ENCODE results near the gene ANKRD9. TPM values are rescaled to one million over a fixed set of nuclear protein-coding genes. Genes with fewer than 3 reads are reported as not detected.

The ANKRD9 gene
- total and polyA plus RNA-seq, 7 donors: 9.6 to 36.0 (median 16.4) TPM

DNA sequence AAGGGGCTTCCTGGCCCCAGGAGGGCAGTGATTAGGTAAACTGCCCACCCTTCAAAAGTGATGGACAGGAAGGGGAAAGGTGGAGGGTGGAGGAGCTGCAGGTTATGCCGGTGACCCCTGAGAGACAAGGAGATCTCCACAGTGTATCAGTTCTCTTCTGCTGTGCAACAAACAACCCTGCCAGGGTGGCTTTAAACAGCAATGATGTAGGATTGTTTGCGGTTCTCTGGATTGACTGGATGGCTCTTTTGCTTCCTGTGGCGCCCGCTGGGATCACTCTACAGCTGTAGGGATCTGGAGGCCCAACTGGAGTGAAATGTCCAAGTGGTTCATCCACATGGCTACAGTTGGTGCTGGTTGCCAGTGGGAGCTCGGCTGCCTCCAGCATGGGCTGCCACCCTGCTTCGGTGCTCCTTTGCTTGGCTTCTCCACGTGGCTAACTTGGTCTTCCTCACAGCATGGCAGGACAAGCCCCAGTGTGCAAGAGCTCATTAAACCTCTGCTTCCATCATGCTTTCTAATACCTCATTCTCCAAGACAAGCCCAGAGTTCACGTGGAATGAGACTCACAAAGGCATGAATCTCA is 8.6 kb upstream of the ANKRD9 start:
- no peak overlapping the region for H3K4me3 ChIP-seq
- H3K9me3 ChIP-seq: no peaks in the 10 kb centered on the region
- no peaks in the 10 kb centered on the region for H3K27me3 ChIP-seq
- intact Hi-C loops (cut with DNase I): no loop called here
- WGBS, 2 donors: 89 to 90% methylated on average over 8 of the region's 8 CpGs
- DNase-seq: no peak
- H3K27ac ChIP-seq: peak overlapping the region in 1 of 4 donors; percentile 51
- peaks cover 0 to 15% (median 7%) of the 10 kb centered on the region in 4 donors for H3K4me1 ChIP-seq
- TF ChIP-seq POLR2AphosphoS5 (IDR thresholded peaks at IDR 0.05): no peak
- no peak for TF ChIP-seq POLR2A (IDR thresholded peaks at IDR 0.05)
- no peak for TF ChIP-seq EP300 (IDR thresholded peaks at IDR 0.05)
- TF ChIP-seq, protein P1, sequence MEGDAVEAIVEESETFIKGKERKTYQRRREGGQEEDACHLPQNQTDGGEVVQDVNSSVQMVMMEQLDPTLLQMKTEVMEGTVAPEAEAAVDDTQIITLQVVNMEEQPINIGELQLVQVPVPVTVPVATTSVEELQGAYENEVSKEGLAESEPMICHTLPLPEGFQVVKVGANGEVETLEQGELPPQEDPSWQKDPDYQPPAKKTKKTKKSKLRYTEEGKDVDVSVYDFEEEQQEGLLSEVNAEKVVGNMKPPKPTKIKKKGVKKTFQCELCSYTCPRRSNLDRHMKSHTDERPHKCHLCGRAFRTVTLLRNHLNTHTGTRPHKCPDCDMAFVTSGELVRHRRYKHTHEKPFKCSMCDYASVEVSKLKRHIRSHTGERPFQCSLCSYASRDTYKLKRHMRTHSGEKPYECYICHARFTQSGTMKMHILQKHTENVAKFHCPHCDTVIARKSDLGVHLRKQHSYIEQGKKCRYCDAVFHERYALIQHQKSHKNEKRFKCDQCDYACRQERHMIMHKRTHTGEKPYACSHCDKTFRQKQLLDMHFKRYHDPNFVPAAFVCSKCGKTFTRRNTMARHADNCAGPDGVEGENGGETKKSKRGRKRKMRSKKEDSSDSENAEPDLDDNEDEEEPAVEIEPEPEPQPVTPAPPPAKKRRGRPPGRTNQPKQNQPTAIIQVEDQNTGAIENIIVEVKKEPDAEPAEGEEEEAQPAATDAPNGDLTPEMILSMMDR (IDR thresholded peaks at IDR 0.05): no peak
- H3K36me3 ChIP-seq: no peaks in the 10 kb centered on the region

DNA sequence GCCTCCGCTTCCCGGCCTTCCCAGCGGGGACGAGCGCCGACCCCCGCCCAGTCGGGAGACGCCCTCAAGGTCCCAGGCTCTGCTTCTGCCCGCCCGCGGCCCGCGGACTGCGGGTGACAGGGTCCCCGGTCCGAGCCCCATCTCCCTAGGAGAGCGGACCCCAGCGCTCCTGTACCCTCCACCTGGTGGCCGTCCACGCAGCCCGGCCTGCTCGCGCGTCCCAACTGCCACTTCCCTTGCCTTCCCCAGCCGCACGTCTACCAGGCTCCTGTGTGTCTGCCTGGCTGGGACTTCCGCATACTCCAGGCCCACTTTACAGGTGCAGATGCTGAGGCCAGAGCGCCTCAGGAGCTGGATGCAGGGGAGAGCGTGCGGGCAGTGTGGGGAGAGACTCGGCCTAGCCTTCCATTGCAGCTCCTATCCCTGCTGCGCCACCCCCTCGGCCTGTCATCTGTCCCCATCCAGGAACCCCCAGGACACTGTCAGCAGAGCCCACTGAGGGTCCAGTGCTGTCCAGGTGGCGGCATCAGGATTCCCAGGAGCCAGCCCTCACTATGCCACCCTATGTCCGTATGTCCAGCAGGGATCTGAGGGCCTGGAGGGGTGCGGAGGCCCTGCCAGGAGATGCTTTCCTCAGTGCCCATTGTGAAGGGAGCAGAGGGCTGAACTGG is 8.0 kb upstream of the ANKRD9 start:
- peak; percentile 68 for DNase-seq
- TF ChIP-seq EP300 (IDR thresholded peaks at IDR 0.05) (no peak), POLR2A (IDR thresholded peaks at IDR 0.05) (no peak), POLR2AphosphoS5 (IDR thresholded peaks at IDR 0.05) (no peak)
- TF ChIP-seq, protein P1 (IDR thresholded peaks at IDR 0.05): no peak
- peak overlapping the region; percentile 51 to 78 (median 74) for H3K27ac ChIP-seq
- H3K27me3 ChIP-seq: no peaks in the 10 kb centered on the region
- H3K4me1 ChIP-seq: peaks cover 0 to 15% (median 7%) of the 10 kb centered on the region in 4 donors
- H3K36me3 ChIP-seq: no peaks in the 10 kb centered on the region
- no peaks in the 10 kb centered on the region for H3K9me3 ChIP-seq
- WGBS, 2 donors: 20 to 29% methylated on average over 37 of the region's 37 CpGs
- intact Hi-C loops (cut with DNase I): no loop called here
- peak overlapping the region; percentile 52 to 99 (median 78) for H3K4me3 ChIP-seq

DNA sequence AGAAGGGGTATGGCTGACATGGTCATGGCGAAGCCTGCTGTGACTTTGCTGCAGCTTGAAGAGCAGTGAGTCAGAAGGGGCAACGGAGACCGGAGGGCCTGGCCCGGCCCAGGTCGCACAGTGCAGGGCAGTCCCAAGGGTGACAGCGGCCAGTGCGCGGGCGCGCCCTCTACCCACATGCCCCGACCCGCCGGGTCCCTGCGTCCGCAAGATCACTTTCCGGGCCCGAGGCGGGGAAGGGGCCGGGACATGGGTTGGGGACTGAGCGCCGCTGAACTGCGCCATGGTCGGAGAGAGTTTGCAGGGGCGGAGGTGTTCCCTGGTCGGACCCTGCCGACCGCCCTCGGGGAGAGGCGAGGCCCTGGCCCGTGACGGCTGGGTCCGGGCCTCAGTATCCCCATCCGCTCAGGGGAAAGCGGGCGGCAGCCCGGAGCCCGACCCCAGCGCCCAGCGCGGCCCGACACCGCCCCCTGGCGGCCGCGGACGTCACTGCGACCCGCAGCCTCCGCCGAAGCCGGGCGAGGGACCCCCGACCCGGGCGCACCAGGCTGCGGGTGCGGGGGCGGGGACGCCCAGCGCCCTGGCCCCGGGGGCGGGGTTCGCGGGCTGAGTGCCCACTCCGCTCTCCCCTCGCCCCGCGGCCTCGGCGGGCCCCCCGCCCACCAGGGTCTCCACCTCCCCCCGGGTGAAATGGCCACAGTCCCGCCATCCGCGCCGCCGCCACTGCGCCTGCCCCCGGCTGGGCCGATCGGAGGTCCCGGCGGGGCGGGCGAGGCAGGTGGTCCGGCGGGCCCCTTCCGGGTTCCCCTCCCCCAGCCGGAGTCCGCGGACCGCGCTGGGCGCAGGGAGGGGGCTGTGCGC is 7.2 kb upstream of the ANKRD9 start:
- Histone ChIP-seq H3K36me3 (no peaks in the 10 kb centered on the region), H3K4me3 (peak overlapping the region; percentile 52 to 99 (median 78)), H3K9me3 (no peaks in the 10 kb centered on the region), H3K27ac (peak overlapping the region; percentile 51 to 78 (median 74)), H3K4me1 (peaks cover 0 to 15% (median 7%) of the 10 kb centered on the region in 4 donors), H3K27me3 (no peaks in the 10 kb centered on the region)
- DNase-seq: peak; percentile 78
- whole genome bisulfite sequencing, 2 donors: 1% methylated on average over 95 of the region's 95 CpGs
- intact Hi-C loops (cut with DNase I): loop anchor here (1.0 kb wide), 1 partner anchor 78 kb away; no protein-coding TSS in a partner anchor
- TF ChIP-seq, protein P1 (IDR thresholded peaks at IDR 0.05): peak in 3 of 4 experiments; percentile 25 to 96 (median 40)
- no peak for TF ChIP-seq POLR2AphosphoS5 (IDR thresholded peaks at IDR 0.05)
- TF ChIP-seq EP300 (IDR thresholded peaks at IDR 0.05): no peak
- TF ChIP-seq POLR2A (IDR thresholded peaks at IDR 0.05): no peak

DNA sequence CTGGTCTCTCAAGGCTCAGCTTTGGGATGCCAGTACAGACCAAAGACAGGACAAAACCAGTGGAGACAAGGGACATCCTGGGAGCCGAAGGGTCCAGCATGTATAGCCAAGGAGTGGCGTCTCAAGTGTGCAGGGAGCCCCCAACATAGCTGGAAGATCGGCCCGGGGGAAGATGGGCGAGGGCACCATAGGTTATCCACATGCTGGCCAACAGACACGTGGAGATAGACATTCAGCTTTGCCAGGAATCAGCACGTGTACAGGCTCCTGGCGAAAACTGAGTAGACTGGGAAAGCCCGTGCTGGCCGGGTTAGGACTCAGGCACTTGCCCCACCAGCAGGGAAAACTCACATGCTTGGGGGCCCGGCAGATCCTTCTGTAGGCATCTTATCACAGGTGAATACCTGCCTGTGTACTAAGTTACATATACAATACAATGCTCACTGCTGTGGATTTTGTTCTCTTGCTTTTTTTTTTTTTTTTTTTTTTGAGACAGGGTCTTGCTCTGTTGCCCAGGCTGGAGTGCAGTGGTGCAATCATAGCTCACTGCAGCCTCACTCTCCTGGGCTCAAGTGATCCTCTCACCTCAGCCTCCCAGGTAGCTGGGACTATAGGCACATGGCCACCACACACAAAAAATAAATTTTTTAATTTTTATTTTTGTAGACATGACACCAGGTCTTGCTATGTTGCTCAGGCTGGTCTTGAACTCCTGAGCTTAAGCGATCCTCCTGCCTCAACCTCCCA is 5.6 kb upstream of the ANKRD9 start:
- intact Hi-C loops (cut with DNase I): loop anchor here (5.0 kb wide), 2 partner anchors 153 to 193 kb away; partner anchors contain the start of genes CINP and TECPR2
- DNase-seq: no peak
- no peak for TF ChIP-seq EP300 (IDR thresholded peaks at IDR 0.05)
- TF ChIP-seq, protein P1 (IDR thresholded peaks at IDR 0.05): no peak
- no peak for TF ChIP-seq POLR2A (IDR thresholded peaks at IDR 0.05)
- no peak for TF ChIP-seq POLR2AphosphoS5 (IDR thresholded peaks at IDR 0.05)
- H3K4me1 ChIP-seq: peaks cover 0 to 21% (median 10%) of the 10 kb centered on the region in 4 donors
- no peaks in the 10 kb centered on the region for H3K9me3 ChIP-seq
- no peaks in the 10 kb centered on the region for H3K27me3 ChIP-seq
- 92 to 93% methylated on average over 12 of the region's 12 CpGs for WGBS, 2 donors
- H3K27ac ChIP-seq: no peak overlapping the region
- no peaks in the 10 kb centered on the region for H3K36me3 ChIP-seq
- H3K4me3 ChIP-seq: no peak overlapping the region

Data from sigmoid colon (tissue), 7 donors.